Measurements from ENCODE around the gene CWF19L1.

- TF ChIP-seq, protein P1, sequence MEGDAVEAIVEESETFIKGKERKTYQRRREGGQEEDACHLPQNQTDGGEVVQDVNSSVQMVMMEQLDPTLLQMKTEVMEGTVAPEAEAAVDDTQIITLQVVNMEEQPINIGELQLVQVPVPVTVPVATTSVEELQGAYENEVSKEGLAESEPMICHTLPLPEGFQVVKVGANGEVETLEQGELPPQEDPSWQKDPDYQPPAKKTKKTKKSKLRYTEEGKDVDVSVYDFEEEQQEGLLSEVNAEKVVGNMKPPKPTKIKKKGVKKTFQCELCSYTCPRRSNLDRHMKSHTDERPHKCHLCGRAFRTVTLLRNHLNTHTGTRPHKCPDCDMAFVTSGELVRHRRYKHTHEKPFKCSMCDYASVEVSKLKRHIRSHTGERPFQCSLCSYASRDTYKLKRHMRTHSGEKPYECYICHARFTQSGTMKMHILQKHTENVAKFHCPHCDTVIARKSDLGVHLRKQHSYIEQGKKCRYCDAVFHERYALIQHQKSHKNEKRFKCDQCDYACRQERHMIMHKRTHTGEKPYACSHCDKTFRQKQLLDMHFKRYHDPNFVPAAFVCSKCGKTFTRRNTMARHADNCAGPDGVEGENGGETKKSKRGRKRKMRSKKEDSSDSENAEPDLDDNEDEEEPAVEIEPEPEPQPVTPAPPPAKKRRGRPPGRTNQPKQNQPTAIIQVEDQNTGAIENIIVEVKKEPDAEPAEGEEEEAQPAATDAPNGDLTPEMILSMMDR (IDR thresholded peaks at IDR 0.05) = no peak
- TF ChIP-seq POLR2AphosphoS5 (IDR thresholded peaks at IDR 0.05) = no peak
- TF ChIP-seq POLR2A (IDR thresholded peaks at IDR 0.05) = no peak
- TF ChIP-seq EP300 (IDR thresholded peaks at IDR 0.05) = no peak
Measured at GRCh38 chr10:100216006-100216405, 51.4 kb downstream of the CWF19L1 start.

All from sigmoid colon (tissue), 4 donors.